Measurements from ENCODE around the gene OR6C2.
A peak's percentile ranks its signal among the peaks of the same experiment; 100 is the strongest.
"Not testable (repeated sequence)": the region's sequence is repeated elsewhere in the genome, so short reads cannot be mapped to it uniquely, and the experiment has no call there.

Gene OR6C2

DNA sequence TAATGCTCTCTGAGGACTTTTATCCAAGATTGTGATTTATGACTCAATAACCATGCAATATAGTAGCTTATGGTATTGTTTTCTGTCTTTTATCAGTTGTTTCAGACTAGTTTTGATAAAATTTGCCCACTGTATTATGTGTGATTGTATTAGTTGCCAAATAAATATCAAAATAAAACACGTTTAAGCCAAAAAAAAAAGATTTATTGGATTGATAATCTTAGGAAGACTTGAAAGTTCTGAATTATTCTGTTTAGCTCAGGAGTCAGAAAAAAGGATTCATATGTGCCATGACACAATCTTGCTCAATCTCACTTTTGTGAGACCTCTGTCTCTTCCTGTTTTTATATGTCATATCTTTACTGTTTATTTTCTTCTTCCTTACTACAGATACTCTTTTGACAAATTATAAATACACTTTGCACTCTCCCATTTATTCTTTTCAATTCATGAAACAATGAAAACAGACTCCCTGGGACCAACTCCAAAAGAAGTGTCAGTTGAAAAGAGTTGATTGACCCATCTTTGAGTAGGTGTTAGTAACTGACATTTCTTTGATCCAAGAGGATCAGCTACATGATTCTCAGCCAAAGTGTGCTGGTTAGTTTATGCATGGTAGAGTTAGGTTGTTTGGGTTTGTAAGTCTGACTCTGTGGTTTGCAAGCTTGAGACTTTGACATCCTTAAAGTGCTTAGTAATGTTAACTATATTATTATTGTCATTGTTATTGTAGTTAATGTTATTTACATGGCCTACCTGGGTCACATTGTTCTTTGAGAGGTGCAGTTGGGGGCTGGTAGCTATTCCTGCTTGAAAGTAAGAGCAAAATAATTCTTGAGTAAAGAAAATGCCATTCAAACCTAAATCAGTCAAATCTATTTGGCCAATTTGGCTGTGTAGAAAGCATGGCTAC lies 15.3 kb upstream of the OR6C2 start:
- no peak overlapping the region for H3K4me2 ChIP-seq (ENCODE audit: low read depth, low read length, poor library complexity, severe bottlenecking)
- H3K4me3 ChIP-seq (ENCODE audit: low read length, poor library complexity, severe bottlenecking): no peak overlapping the region
- H3K27me3 ChIP-seq (ENCODE audit: insufficient read depth, low read length, poor library complexity, severe bottlenecking): no peaks in the 10 kb centered on the region
- H3K36me3 ChIP-seq (ENCODE audit: insufficient read depth, low read length): no peaks in the 10 kb centered on the region
- no peaks in the 10 kb centered on the region for H3K9me3 ChIP-seq (ENCODE audit: insufficient read depth, low read depth, low read length)
- no peaks in the 10 kb centered on the region for H3K4me1 ChIP-seq (ENCODE audit: insufficient read depth, low read length, poor library complexity, severe bottlenecking)
- H4K20me1 ChIP-seq (ENCODE audit: insufficient read depth, low read length, poor library complexity, severe bottlenecking): no peaks in the 10 kb centered on the region
- H3K9me2 ChIP-seq (replicated peaks; ENCODE audit: low read depth, low read length): no peaks in the 10 kb centered on the region
- H3F3A ChIP-seq (ENCODE audit: low read depth): no peaks in the 10 kb centered on the region
- H2AFZ ChIP-seq (ENCODE audit: low read length): no peak overlapping the region
- no peaks in the 10 kb centered on the region for H3K79me2 ChIP-seq (ENCODE audit: insufficient read depth, low read length)
- TF ChIP-seq, protein P1, sequence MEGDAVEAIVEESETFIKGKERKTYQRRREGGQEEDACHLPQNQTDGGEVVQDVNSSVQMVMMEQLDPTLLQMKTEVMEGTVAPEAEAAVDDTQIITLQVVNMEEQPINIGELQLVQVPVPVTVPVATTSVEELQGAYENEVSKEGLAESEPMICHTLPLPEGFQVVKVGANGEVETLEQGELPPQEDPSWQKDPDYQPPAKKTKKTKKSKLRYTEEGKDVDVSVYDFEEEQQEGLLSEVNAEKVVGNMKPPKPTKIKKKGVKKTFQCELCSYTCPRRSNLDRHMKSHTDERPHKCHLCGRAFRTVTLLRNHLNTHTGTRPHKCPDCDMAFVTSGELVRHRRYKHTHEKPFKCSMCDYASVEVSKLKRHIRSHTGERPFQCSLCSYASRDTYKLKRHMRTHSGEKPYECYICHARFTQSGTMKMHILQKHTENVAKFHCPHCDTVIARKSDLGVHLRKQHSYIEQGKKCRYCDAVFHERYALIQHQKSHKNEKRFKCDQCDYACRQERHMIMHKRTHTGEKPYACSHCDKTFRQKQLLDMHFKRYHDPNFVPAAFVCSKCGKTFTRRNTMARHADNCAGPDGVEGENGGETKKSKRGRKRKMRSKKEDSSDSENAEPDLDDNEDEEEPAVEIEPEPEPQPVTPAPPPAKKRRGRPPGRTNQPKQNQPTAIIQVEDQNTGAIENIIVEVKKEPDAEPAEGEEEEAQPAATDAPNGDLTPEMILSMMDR (conservative IDR thresholded peaks at IDR 0.05; ENCODE audit: low read length): no peak
- TF ChIP-seq EZH2phosphoT487 (IDR thresholded peaks at IDR 0.05; ENCODE audit: borderline replicate concordance): no peak
- no peak overlapping the region for H3K9ac ChIP-seq (ENCODE audit: low read depth, low read length, poor library complexity, severe bottlenecking)

DNA sequence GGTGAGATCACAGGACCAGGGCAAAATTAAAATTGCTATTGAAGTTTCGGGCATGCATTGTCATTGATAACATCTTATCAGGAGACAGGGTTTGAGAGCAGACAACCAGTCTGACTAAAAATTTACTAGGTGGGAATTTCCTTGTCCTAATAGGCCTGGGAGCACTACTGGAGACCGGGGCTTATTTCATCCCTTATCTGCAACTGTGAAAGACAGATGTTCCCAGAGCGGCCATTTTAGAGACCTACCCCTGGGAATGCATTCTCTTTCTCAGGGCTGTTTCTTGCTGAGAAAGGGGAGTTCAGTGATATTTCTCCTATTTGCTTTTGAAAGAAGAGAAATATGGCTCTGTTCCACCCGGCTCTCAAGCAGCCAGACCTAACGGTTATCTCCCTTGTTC lies 2.6 kb upstream of the OR6C2 start:
- not testable (repeated sequence) for H2AFZ ChIP-seq (ENCODE audit: low read length); H4K20me1 ChIP-seq (ENCODE audit: insufficient read depth, low read length, poor library complexity, severe bottlenecking); H3K4me3 ChIP-seq (ENCODE audit: low read length, poor library complexity, severe bottlenecking); H3K4me1 ChIP-seq (ENCODE audit: insufficient read depth, low read length, poor library complexity, severe bottlenecking); H3K9me3 ChIP-seq (ENCODE audit: insufficient read depth, low read depth, low read length); H3F3A ChIP-seq (ENCODE audit: low read depth); H3K27me3 ChIP-seq (ENCODE audit: insufficient read depth, low read length, poor library complexity, severe bottlenecking); H3K79me2 ChIP-seq (ENCODE audit: insufficient read depth, low read length); H3K36me3 ChIP-seq (ENCODE audit: insufficient read depth, low read length); H3K4me2 ChIP-seq (ENCODE audit: low read depth, low read length, poor library complexity, severe bottlenecking); H3K9ac ChIP-seq (ENCODE audit: low read depth, low read length, poor library complexity, severe bottlenecking); H3K9me2 ChIP-seq (replicated peaks; ENCODE audit: low read depth, low read length)

DNA sequence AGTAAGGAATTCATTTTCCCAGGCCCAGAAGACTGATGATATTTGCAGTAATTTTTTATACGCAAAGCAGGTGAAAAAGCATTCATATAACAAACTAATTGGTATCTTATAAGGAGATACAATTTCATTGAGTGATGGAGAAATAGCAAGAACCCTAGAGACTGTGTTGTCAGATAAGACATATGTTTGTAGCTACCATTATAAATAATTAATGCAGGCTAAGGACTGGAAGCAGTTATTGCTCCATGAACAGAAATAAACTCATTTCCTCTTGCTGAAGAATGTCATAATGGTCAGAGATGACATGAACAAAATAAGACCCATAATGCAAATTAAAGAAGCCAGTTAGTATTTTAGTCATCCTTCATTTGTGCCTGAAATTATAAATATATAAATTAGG lies 1.5 kb downstream of the OR6C2 start:
- Histone ChIP-seq H3K79me2 (ENCODE audit: insufficient read depth, low read length) (no peaks in the 10 kb centered on the region), H3K4me2 (ENCODE audit: low read depth, low read length, poor library complexity, severe bottlenecking) (no peak overlapping the region), H3K4me3 (ENCODE audit: low read length, poor library complexity, severe bottlenecking) (no peak overlapping the region), H3F3A (ENCODE audit: low read depth) (no peaks in the 10 kb centered on the region), H3K9ac (ENCODE audit: low read depth, low read length, poor library complexity, severe bottlenecking) (no peak overlapping the region), H3K4me1 (ENCODE audit: insufficient read depth, low read length, poor library complexity, severe bottlenecking) (no peaks in the 10 kb centered on the region), H3K9me3 (ENCODE audit: insufficient read depth, low read depth, low read length) (no peaks in the 10 kb centered on the region), H3K36me3 (ENCODE audit: insufficient read depth, low read length) (no peaks in the 10 kb centered on the region), H3K27me3 (ENCODE audit: insufficient read depth, low read length, poor library complexity, severe bottlenecking) (no peaks in the 10 kb centered on the region), H4K20me1 (ENCODE audit: insufficient read depth, low read length, poor library complexity, severe bottlenecking) (no peaks in the 10 kb centered on the region), H3K9me2 (replicated peaks; ENCODE audit: low read depth, low read length) (no peaks in the 10 kb centered on the region), H2AFZ (ENCODE audit: low read length) (no peak overlapping the region)
- TF ChIP-seq EZH2phosphoT487 (IDR thresholded peaks at IDR 0.05; ENCODE audit: borderline replicate concordance): no peak
- TF ChIP-seq, protein P1 (conservative IDR thresholded peaks at IDR 0.05; ENCODE audit: low read length): no peak

DNA sequence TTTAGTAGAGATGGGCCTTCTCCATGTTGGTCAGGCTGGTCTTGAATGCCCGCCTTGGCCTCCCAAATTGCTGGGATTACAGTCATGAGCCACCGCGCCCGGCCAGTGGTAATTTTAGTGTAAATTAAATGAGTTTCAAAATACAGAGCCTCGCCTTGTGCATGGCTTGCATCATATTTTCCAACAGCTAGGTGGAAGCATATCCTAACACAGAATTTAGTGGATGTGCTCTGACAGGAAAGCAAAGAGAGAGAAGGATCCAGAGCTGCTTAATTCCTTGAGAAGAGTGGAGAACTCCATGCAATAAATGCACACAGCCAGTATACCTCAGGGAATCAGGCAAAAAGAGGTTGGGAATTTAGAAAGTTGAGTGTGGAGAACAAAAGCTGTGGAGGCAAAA lies 2.5 kb downstream of the OR6C2 start:
- no peak overlapping the region for H3K9ac ChIP-seq (ENCODE audit: low read depth, low read length, poor library complexity, severe bottlenecking)
- no peaks in the 10 kb centered on the region for H3K9me2 ChIP-seq (replicated peaks; ENCODE audit: low read depth, low read length)
- no peak for TF ChIP-seq EZH2phosphoT487 (IDR thresholded peaks at IDR 0.05; ENCODE audit: borderline replicate concordance)
- TF ChIP-seq, protein P1 (conservative IDR thresholded peaks at IDR 0.05; ENCODE audit: low read length): peak; percentile 30
- H3F3A ChIP-seq (ENCODE audit: low read depth): no peaks in the 10 kb centered on the region
- no peaks in the 10 kb centered on the region for H3K36me3 ChIP-seq (ENCODE audit: insufficient read depth, low read length)
- H3K27me3 ChIP-seq (ENCODE audit: insufficient read depth, low read length, poor library complexity, severe bottlenecking): no peaks in the 10 kb centered on the region
- H3K4me1 ChIP-seq (ENCODE audit: insufficient read depth, low read length, poor library complexity, severe bottlenecking): no peaks in the 10 kb centered on the region
- H4K20me1 ChIP-seq (ENCODE audit: insufficient read depth, low read length, poor library complexity, severe bottlenecking): no peaks in the 10 kb centered on the region
- H3K79me2 ChIP-seq (ENCODE audit: insufficient read depth, low read length): no peaks in the 10 kb centered on the region
- no peaks in the 10 kb centered on the region for H3K9me3 ChIP-seq (ENCODE audit: insufficient read depth, low read depth, low read length)
- H2AFZ ChIP-seq (ENCODE audit: low read length): no peak overlapping the region
- no peak overlapping the region for H3K4me2 ChIP-seq (ENCODE audit: low read depth, low read length, poor library complexity, severe bottlenecking)
- H3K4me3 ChIP-seq (ENCODE audit: low read length, poor library complexity, severe bottlenecking): no peak overlapping the region
